H1 (cell line): ENCODE results near the gene NAGA. TPM values are rescaled to one million over a fixed set of nuclear protein-coding genes. Genes with fewer than 3 reads are reported as not detected.

Source experiments
- CTCF ChIA-PET: fragments of 300-600 bp; sonication (Branson Sonifier 250); formaldehyde crosslinking; loops from one replicate; lab custom pipeline; 2021; ENCODE audit not compliant: partially characterized antibody; lab: Charles Lee
- POLR2A ChIA-PET: fragments of 300-600 bp; sonication (Branson Sonifier 250); formaldehyde crosslinking; loops from one replicate; lab custom pipeline; 2021; ENCODE audit warnings: inconsistent platforms; ENCODE audit not compliant: partially characterized antibody; lab: Charles Lee
- DNase-seq, 2 experiments: peaks; one replicate each; pipeline versions ENCODE4 v3.0.0 to v3.0.0-alpha.2; 2010 to 2022; ENCODE audit warnings: low spot score in 2 of 2, low read depth in 1 of 2, mixed read lengths in 1 of 2
- FAIRE-seq: peaks from 2 replicates; lab custom pipeline; 2011; peaks lifted over from hg19 to GRCh38; lab: Jason Lieb, UNC
- H2AFZ ChIP-seq: 2 replicates; pipeline ENCODE4 v1.8.1; 2012; ENCODE audit warnings: low read length, inconsistent platforms
- H2AK5ac ChIP-seq: 2 replicates; pipeline ENCODE4 v1.6.1; 2013; ENCODE audit warnings: low read depth, low read length
- H2BK120ac ChIP-seq: replicated peaks from 2 replicates; pipeline ENCODE3; 2013; ENCODE audit warnings: low read depth, low read length, inconsistent platforms
- H2BK12ac ChIP-seq: 2 replicates; pipeline ENCODE4 v1.6.1; 2013; ENCODE audit warnings: low read depth, low read length
- H2BK15ac ChIP-seq: 2 replicates; pipeline ENCODE4 v1.6.1; 2013; ENCODE audit warnings: low read length
- H2BK20ac ChIP-seq: 2 replicates; pipeline ENCODE4 v1.6.1; 2013; ENCODE audit warnings: low read length
- H2BK5ac ChIP-seq: 2 replicates; pipeline ENCODE4 v1.6.1; 2013; ENCODE audit warnings: low read depth, low read length
- H3K14ac ChIP-seq: 2 replicates; pipeline ENCODE4 v1.6.1; 2013; ENCODE audit warnings: inconsistent platforms; ENCODE audit not compliant: insufficient read length
- H3K18ac ChIP-seq: 2 replicates; pipeline ENCODE4 v1.6.1; 2013; ENCODE audit warnings: low read length; ENCODE audit errors: extremely low read depth
- H3K23ac ChIP-seq: 2 replicates; pipeline ENCODE4 v1.6.1; 2013; ENCODE audit warnings: inconsistent platforms; ENCODE audit not compliant: insufficient read length
- H3K23me2 ChIP-seq: 2 replicates; pipeline ENCODE4 v1.6.1; 2013; ENCODE audit warnings: low read depth, low read length
- H3K27ac ChIP-seq: 2 replicates; pipeline ENCODE4 v1.6.1; 2011; ENCODE audit warnings: low read depth, low read length, inconsistent platforms
- H3K27me3 ChIP-seq, 4 experiments: replicated peaks in 1 of 4; 1 replicate in 1 of 4; 2 replicates in 3 of 4; pipeline versions ENCODE4 v1.6.1 to v1.8.1; 2011 to 2013; ENCODE audit warnings: low read length in 3 of 4, mild to moderate bottlenecking in 3 of 4, inconsistent platforms in 2 of 4, mixed read lengths in 2 of 4, moderate library complexity in 1 of 4; ENCODE audit not compliant: control insufficient read depth in 3 of 4, insufficient read depth in 3 of 4; ENCODE audit errors: extremely low read depth in 1 of 4
- H3K36me3 ChIP-seq, 4 experiments: 2 replicates each; pipeline versions ENCODE4 v1.6.1 to v1.8.1; 2011 to 2013; ENCODE audit warnings: mild to moderate bottlenecking in 4 of 4, low read length in 3 of 4, moderate library complexity in 2 of 4, control low read depth in 1 of 4, inconsistent platforms in 1 of 4; ENCODE audit not compliant: insufficient read depth in 4 of 4, control insufficient read depth in 2 of 4
- H3K4ac ChIP-seq: replicated peaks from 2 replicates; pipeline ENCODE3; 2013; ENCODE audit warnings: low read length, low read depth, mixed read lengths, inconsistent platforms; ENCODE audit not compliant: insufficient read length
- H3K4me1 ChIP-seq, 4 experiments: replicated peaks in 1 of 4; 1 replicate in 1 of 4; 2 replicates in 3 of 4; pipeline versions ENCODE4 v1.6.1 to v1.8.1; 2011 to 2013; ENCODE audit warnings: low read length in 3 of 4, inconsistent platforms in 2 of 4, mixed read lengths in 1 of 4; ENCODE audit not compliant: insufficient read depth in 4 of 4, control insufficient read depth in 3 of 4
- H3K4me2 ChIP-seq, 2 experiments: 2 replicates each; pipeline versions ENCODE4 v1.6.1 to v1.8.1; 2011 to 2013; ENCODE audit warnings: low read depth in 2 of 2, low read length in 2 of 2, control low read depth in 1 of 2, inconsistent platforms in 1 of 2, mild to moderate bottlenecking in 1 of 2; ENCODE audit not compliant: insufficient read depth in 1 of 2
- H3K4me3 ChIP-seq, 4 experiments: fragments of 200-600, 300-600 bp in 1 of 4; sonication (generic), shearing (Covaris generic), sonication (Bioruptor Twin) in 1 of 4; 2 replicates each; pipeline versions ENCODE4 v1.5.1 to v1.8.1; 2011 to 2016; ENCODE audit warnings: low read length in 4 of 4, low read depth in 3 of 4, control low read depth in 2 of 4, inconsistent platforms in 2 of 4, mild to moderate bottlenecking in 2 of 4, mixed read lengths in 1 of 4, moderate library complexity in 1 of 4; ENCODE audit not compliant: insufficient read depth in 2 of 4; ENCODE audit errors: extremely low read depth in 1 of 4
- H3K56ac ChIP-seq: replicated peaks from 2 replicates; pipeline ENCODE3; 2013; ENCODE audit warnings: low read depth, mild to moderate bottlenecking, mixed read lengths, low read length, inconsistent platforms; ENCODE audit not compliant: insufficient read length
- H3K79me1 ChIP-seq: 2 replicates; pipeline ENCODE4 v1.6.1; 2013; ENCODE audit warnings: low read depth, low read length, control low read depth
- H3K79me2 ChIP-seq, 2 experiments: 2 replicates each; pipeline versions ENCODE4 v1.6.1 to v1.8.1; 2012 to 2013; ENCODE audit warnings: low read length in 2 of 2, mild to moderate bottlenecking in 2 of 2, inconsistent platforms in 1 of 2; ENCODE audit not compliant: insufficient read depth in 2 of 2, control insufficient read depth in 1 of 2
- H3K9ac ChIP-seq, 4 experiments: replicated peaks in 1 of 4; 1 replicate in 1 of 4; 2 replicates in 3 of 4; pipeline versions ENCODE4 v1.6.1 to v1.8.1; 2011 to 2013; ENCODE audit warnings: low read depth in 3 of 4, low read length in 3 of 4, control low read depth in 2 of 4, mild to moderate bottlenecking in 2 of 4, moderate library complexity in 2 of 4, inconsistent platforms in 1 of 4; ENCODE audit errors: extremely low read depth in 1 of 4
- H3K9me3 ChIP-seq, 2 experiments: 2 replicates each; pipeline versions ENCODE4 v1.6.1 to v1.8.1; 2012 to 2013; ENCODE audit warnings: mild to moderate bottlenecking in 2 of 2, moderate library complexity in 2 of 2, control low read depth in 1 of 2, inconsistent platforms in 1 of 2, low read depth in 1 of 2, low read length in 1 of 2, mixed read lengths in 1 of 2; ENCODE audit not compliant: insufficient read depth in 2 of 2
- H4K20me1 ChIP-seq, 2 experiments: replicated peaks in 1 of 2; 2 replicates each; pipeline versions ENCODE3 to v1.8.1; 2011 to 2013; ENCODE audit warnings: inconsistent platforms in 2 of 2, low read length in 2 of 2, mild to moderate bottlenecking in 1 of 2; ENCODE audit not compliant: insufficient read depth in 2 of 2, control insufficient read depth in 1 of 2
- H4K5ac ChIP-seq: 2 replicates; pipeline ENCODE4 v1.6.1; 2013; ENCODE audit warnings: low read length, low read depth, mixed read lengths, inconsistent platforms; ENCODE audit not compliant: insufficient read length
- H4K8ac ChIP-seq: 2 replicates; pipeline ENCODE4 v1.8.0; 2013; ENCODE audit warnings: mild to moderate bottlenecking, moderate library complexity, low read length, inconsistent platforms; ENCODE audit not compliant: insufficient read depth; ENCODE audit errors: extremely low read depth
- H4K91ac ChIP-seq: replicated peaks from 2 replicates; pipeline ENCODE3; 2013; ENCODE audit warnings: low read length, mixed read lengths, inconsistent platforms; ENCODE audit not compliant: insufficient read length
- CHD2 ChIP-seq: IDR thresholded peaks from 2 replicates; pipeline ENCODE4 v1.6.1; 2012; ENCODE audit warnings: low read length, improper control_type of control experiment
- CTCF ChIP-seq, 3 experiments: IDR thresholded peaks; 1 replicate in 2 of 3; 2 replicates in 1 of 3; pipeline versions ENCODE4 v1.5.1 to v1.6.1; 2011; ENCODE audit warnings: low read length in 3 of 3, mild to moderate bottlenecking in 3 of 3, inconsistent platforms in 2 of 3, low read depth in 1 of 3, moderate library complexity in 1 of 3; ENCODE audit not compliant: insufficient read depth in 1 of 3; ENCODE audit errors: control extremely low read depth in 1 of 3
- RAD21 ChIP-seq, 2 experiments: IDR thresholded peaks in 1 of 2; conservative IDR thresholded peaks in 1 of 2; 2 replicates each; pipeline ENCODE4 v1.6.1; 2011; ENCODE audit warnings: low read depth in 2 of 2, low read length in 2 of 2, improper control_type of control experiment in 1 of 2, inconsistent platforms in 1 of 2, mild to moderate bottlenecking in 1 of 2, moderate library complexity in 1 of 2
- WGBS, 2 experiments: shearing (Covaris generic) in 1 of 2; methylation state at CpG; one replicate each; pipeline versions ENCODE4 v1.1.6 to v1.1.7; 2013 to 2015; ENCODE audit warnings: low lambda C conversion rate in 2 of 2, mixed read lengths in 2 of 2, inconsistent platforms in 1 of 2, low coverage in 1 of 2, missing lambda C conversion rate in 1 of 2; ENCODE audit not compliant: insufficient replicate concordance in 2 of 2, insufficient coverage in 1 of 2, insufficient read length in 1 of 2; ENCODE audit errors: extremely low coverage in 1 of 2, missing lambda C conversion rate in 1 of 2; 5-methylcytosine and 5-hydroxymethylcytosine counted together
- polyA plus RNA-seq, 7 experiments: library from polyadenylated mRNA; depleted of rRNA in 3 of 7; stranded (reverse) in 5 of 7; unstranded in 2 of 7; fragments of >200 nt in 5 of 7; fragments of 200-250 nt in 2 of 7; gene quantifications; 1 replicate in 5 of 7; 2 replicates in 1 of 7; 4 replicates in 1 of 7; pipeline versions ENCODE4 v1.2.1 to v1.2.3, GENCODE V29; 2011 to 2013; ENCODE audit warnings: missing spikeins in 2 of 7, mixed read lengths in 2 of 7
- total RNA-seq: library from RNA; stranded (reverse); fragmentation: NEBNext Ultra II Directional; extraction: Animal tissue kit (Norgen Biotek cat#: 25700); gene quantifications from 2 replicates; pipeline ENCODE4 v1.2.1, GENCODE V29; 2021

Gene NAGA
- total and polyA plus RNA-seq, 2 of the 8 experiments (the other 6 are each of a cell fraction or from before 2014, with no cell fraction given) = 14.8 to 30.7 TPM

- peaks cover 0 to 1% (median under 1%) of the 10 kb centered on the region in 4 experiments; a peak in 3 of 7 replicates for H3K27me3 ChIP-seq
- H3K79me2 ChIP-seq = no peaks in the 10 kb centered on the region
- 0 out of 7 replicates have a peak overlapping the region, but pooled peaks of 1 of the 4 experiments have one; percentile 0 for H3K9ac ChIP-seq
- TF ChIP-seq CHD2 (no peak), RAD21 (IDR thresholded peaks at IDR 0.05 in 1 of 2, conservative IDR thresholded peaks at IDR 0.05 in 1 of 2; ENCODE audit: low read depth in 2 of 2, low read length in 2 of 2) (peak; percentile 83), CTCF (IDR thresholded peaks at IDR 0.05; ENCODE audit: control extremely low read depth in 1 of 3, insufficient read depth in 1 of 3, low read depth in 1 of 3, low read length in 3 of 3) (peak; percentile 61 to 77 (median 70))
- no peak overlapping the region for H2AK5ac ChIP-seq
- no peaks in the 10 kb centered on the region for H3K23me2 ChIP-seq
- no peak overlapping the region for H3K4me3 ChIP-seq
- H2BK12ac ChIP-seq = peak overlapping the region; percentile 20; the same call in 1 of the 2 replicates
- no peaks in the 10 kb centered on the region for H4K20me1 ChIP-seq
- peak; percentile 87 for FAIRE-seq
- H4K91ac ChIP-seq = no peak overlapping the region
- ChIA-PET CTCF (interaction anchor here (0.6 to 7.3 kb wide), 4 partner anchors 38 to 162 kb away, joined by 3 to 116 read pairs (median 4); partner anchors contain the start of gene SEPTIN3), POLR2A (no interaction called here)
- no peak overlapping the region for H2BK15ac ChIP-seq
- no peak overlapping the region for H3K23ac ChIP-seq
- DNase-seq = peak in 1 of 2 experiments; percentile 80
- H3K9me3 ChIP-seq = no peaks in the 10 kb centered on the region
- WGBS, 2 experiments = 25% methylated on average over 7 of the region's 7 CpGs; no CpG with 5 or more reads in 1 of the 2 experiments
- H3K4me2 ChIP-seq = no peak overlapping the region
- H2BK120ac ChIP-seq = no peak overlapping the region
- no peak overlapping the region for H4K5ac ChIP-seq
- no peak overlapping the region for H2BK20ac ChIP-seq
- no peak overlapping the region for H2AFZ ChIP-seq
- no peak overlapping the region for H3K27ac ChIP-seq
- no peak overlapping the region for H3K14ac ChIP-seq
- no peak overlapping the region for H3K4ac ChIP-seq
- H2BK5ac ChIP-seq = no peak overlapping the region
- no peak overlapping the region for H4K8ac ChIP-seq
- H3K56ac ChIP-seq = no peak overlapping the region
- no peaks in the 10 kb centered on the region for H3K36me3 ChIP-seq
- H3K79me1 ChIP-seq = no peaks in the 10 kb centered on the region
- H3K4me1 ChIP-seq = peaks cover 0 to 3% (median 1%) of the 10 kb centered on the region in 4 experiments; a peak in 3 of 7 replicates
- H3K18ac ChIP-seq = no peak overlapping the region
Measured at GRCh38 chr22:42114721-42115120, 44.1 kb upstream of the NAGA start.
